HuH-7 (cell line): ENCODE data around the gene PCSK6.

Experiments
- DNase-seq: peaks from one replicate; pipeline ENCODE4 v3.0.0; 2011; ENCODE audit warnings: low spot score

PCSK6 gene

GRCh38 chr15:101325263-101326025, 164.1 kb downstream of the PCSK6 start:
- DNase-seq: no peak

GRCh38 chr15:101324524-101325177, 164.9 kb downstream of the PCSK6 start:
- DNase-seq: peak; percentile 83

- no peak for DNase-seq
Measured at GRCh38 chr15:101323793-101324523, 165.5 kb downstream of the PCSK6 start.

GRCh38 chr15:101322854-101323477, 166.5 kb downstream of the PCSK6 start:
- no peak for DNase-seq

GRCh38 chr15:101322016-101322695, 167.4 kb downstream of the PCSK6 start:
- no peak for DNase-seq

GRCh38 chr15:101320501-101321052, 168.9 kb downstream of the PCSK6 start:
- DNase-seq: no peak

GRCh38 chr15:101318839-101319238, 170.7 kb downstream of the PCSK6 start:
- no peak for DNase-seq

GRCh38 chr15:101318147-101318819, 171.2 kb downstream of the PCSK6 start:
- no peak for DNase-seq

- no peak for DNase-seq
Measured at GRCh38 chr15:101317336-101317872, 172.1 kb downstream of the PCSK6 start.

GRCh38 chr15:101316529-101316928, 173.0 kb downstream of the PCSK6 start:
- DNase-seq: no peak

GRCh38 chr15:101315736-101316135, 173.8 kb downstream of the PCSK6 start:
- no peak for DNase-seq

GRCh38 chr15:101314336-101315125, 175.0 kb downstream of the PCSK6 start:
- no peak for DNase-seq

- DNase-seq: no peak
Measured at GRCh38 chr15:101313041-101313761, 176.3 kb downstream of the PCSK6 start.

GRCh38 chr15:101310508-101310907, 179.0 kb downstream of the PCSK6 start:
- DNase-seq: no peak

- no peak for DNase-seq
Measured at GRCh38 chr15:101310161-101310480, 179.4 kb downstream of the PCSK6 start.

GRCh38 chr15:101309436-101310160, 179.9 kb downstream of the PCSK6 start:
- DNase-seq: no peak

GRCh38 chr15:101308604-101309435, 180.7 kb downstream of the PCSK6 start:
- DNase-seq: no peak
